Body of pancreas (tissue), 4 donors: Measurements from ENCODE around the gene SARNP. TPM values are rescaled to one million over a fixed set of nuclear protein-coding genes. Genes with fewer than 3 reads are reported as not detected.

Source experiments
- ATAC-seq: fragments of 150-250 bp; one replicate; pipeline ENCODE4 v1.9.1; 2016
- DNase-seq, 4 donors: peaks; one replicate each; pipeline ENCODE4 v3.0.0-alpha.2; 2019
- H3K27ac ChIP-seq, 4 donors: fragments of 200-600 bp; sonication (generic); 1 replicate in 3 of 4; 2 replicates in 1 of 4; pipeline versions ENCODE4 v1.5.1 to v1.6.1; 2016 to 2019; ENCODE audit warnings: mild to moderate bottlenecking in 1 of 4, mixed read lengths in 1 of 4, moderate library complexity in 1 of 4
- H3K27me3 ChIP-seq, 2 donors: fragments of 200-600 bp; sonication (generic); one replicate each; pipeline ENCODE4 v1.6.0; 2016; ENCODE audit warnings: mild to moderate bottlenecking in 1 of 2
- H3K36me3 ChIP-seq, 2 donors: fragments of 200-600 bp; sonication (generic); replicated peaks in 1 of 2; 2 replicates each; pipeline ENCODE4 v1.5.1; 2016; ENCODE audit warnings: low read depth in 2 of 2; ENCODE audit not compliant: insufficient read depth in 1 of 2
- H3K4me1 ChIP-seq: fragments of 200-600 bp; sonication (generic); one replicate; pipeline ENCODE4 v1.6.0; 2016
- H3K4me3 ChIP-seq, 2 donors: fragments of 200-600 bp; sonication (generic); 1 replicate in 1 of 2; 2 replicates in 1 of 2; pipeline ENCODE4 v1.5.1; 2016 to 2019
- H3K9me3 ChIP-seq, 3 donors: fragments of 200-600 bp; sonication (generic); 1 replicate in 2 of 3; 2 replicates in 1 of 3; pipeline ENCODE4 v1.5.1; 2016
- POLR2A ChIP-seq, 3 donors: fragments of 450-650 bp; IDR thresholded peaks; one replicate each; pipeline ENCODE4 v1.6.1; 2016; ENCODE audit warnings: antibody characterized with exemption in 3 of 3, mild to moderate bottlenecking in 2 of 3
- WGBS, 2 donors: methylation state at CpG; one replicate each; pipeline ENCODE4 v1.1.5; 2017; 5-methylcytosine and 5-hydroxymethylcytosine counted together
- intact Hi-C: fragments of 100-400 bp; cut with DNase I; formaldehyde crosslinking; loops from one replicate; pipeline ENCODE4 v1.15.1; 2023
- total RNA-seq, 2 donors: library from RNA; depleted of rRNA; stranded (reverse); fragments of >200 nt; gene quantifications; one replicate each; pipeline ENCODE4 v1.1.0, GENCODE V29; 2016
- TF ChIP-seq, protein P1 (sequence below), 7 experiments: fragments of 450-650 bp in 4 of 7; fragments of 200-600 bp in 3 of 7; sonication (generic) in 3 of 7; IDR thresholded peaks; one replicate each; pipeline ENCODE4 v1.5.1; 2016 to 2019; ENCODE audit warnings: antibody characterized with exemption in 7 of 7

Gene SARNP
- total RNA-seq, 2 donors from 2014 or later = 23.1 to 51.7 TPM

DNA sequence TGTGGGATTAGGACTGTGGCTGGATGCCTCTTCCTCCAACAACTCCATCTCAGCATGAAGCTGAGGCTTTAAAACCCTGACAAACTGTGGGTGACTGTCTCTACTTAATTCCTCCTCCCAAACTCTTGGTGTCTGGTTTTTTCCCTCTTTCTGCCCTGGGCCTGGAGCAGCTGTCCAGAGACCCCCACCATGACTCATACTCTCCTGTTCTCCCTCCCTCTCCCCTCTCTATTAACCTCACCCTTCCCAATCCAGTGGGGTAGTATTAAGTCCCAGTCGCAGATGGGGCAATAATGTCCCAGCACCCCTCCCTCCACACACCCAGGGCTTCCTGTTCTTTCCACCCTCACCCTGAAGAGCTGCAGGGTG is 13.9 kb upstream of the SARNP start:
- H3K4me3 ChIP-seq = no peak overlapping the region
- no peak for DNase-seq
- no peaks in the 10 kb centered on the region for H3K36me3 ChIP-seq
- ATAC-seq = no peak
- intact Hi-C loops = loop anchor here (10.0 kb wide), 1 partner anchor 83 kb away; no protein-coding TSS in a partner anchor
- H3K9me3 ChIP-seq = no peaks in the 10 kb centered on the region
- H3K4me1 ChIP-seq = peaks cover 44% of the 10 kb centered on the region
- no peaks in the 10 kb centered on the region for H3K27me3 ChIP-seq
- no peak for TF ChIP-seq POLR2A (IDR thresholded peaks at IDR 0.05)
- TF ChIP-seq, protein P1, sequence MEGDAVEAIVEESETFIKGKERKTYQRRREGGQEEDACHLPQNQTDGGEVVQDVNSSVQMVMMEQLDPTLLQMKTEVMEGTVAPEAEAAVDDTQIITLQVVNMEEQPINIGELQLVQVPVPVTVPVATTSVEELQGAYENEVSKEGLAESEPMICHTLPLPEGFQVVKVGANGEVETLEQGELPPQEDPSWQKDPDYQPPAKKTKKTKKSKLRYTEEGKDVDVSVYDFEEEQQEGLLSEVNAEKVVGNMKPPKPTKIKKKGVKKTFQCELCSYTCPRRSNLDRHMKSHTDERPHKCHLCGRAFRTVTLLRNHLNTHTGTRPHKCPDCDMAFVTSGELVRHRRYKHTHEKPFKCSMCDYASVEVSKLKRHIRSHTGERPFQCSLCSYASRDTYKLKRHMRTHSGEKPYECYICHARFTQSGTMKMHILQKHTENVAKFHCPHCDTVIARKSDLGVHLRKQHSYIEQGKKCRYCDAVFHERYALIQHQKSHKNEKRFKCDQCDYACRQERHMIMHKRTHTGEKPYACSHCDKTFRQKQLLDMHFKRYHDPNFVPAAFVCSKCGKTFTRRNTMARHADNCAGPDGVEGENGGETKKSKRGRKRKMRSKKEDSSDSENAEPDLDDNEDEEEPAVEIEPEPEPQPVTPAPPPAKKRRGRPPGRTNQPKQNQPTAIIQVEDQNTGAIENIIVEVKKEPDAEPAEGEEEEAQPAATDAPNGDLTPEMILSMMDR (IDR thresholded peaks at IDR 0.05) = no peak
- peak overlapping the region; percentile 25 to 89 (median 85) for H3K27ac ChIP-seq
- 13 to 65% methylated on average over 1 of the region's 1 CpG for WGBS, 2 donors

DNA sequence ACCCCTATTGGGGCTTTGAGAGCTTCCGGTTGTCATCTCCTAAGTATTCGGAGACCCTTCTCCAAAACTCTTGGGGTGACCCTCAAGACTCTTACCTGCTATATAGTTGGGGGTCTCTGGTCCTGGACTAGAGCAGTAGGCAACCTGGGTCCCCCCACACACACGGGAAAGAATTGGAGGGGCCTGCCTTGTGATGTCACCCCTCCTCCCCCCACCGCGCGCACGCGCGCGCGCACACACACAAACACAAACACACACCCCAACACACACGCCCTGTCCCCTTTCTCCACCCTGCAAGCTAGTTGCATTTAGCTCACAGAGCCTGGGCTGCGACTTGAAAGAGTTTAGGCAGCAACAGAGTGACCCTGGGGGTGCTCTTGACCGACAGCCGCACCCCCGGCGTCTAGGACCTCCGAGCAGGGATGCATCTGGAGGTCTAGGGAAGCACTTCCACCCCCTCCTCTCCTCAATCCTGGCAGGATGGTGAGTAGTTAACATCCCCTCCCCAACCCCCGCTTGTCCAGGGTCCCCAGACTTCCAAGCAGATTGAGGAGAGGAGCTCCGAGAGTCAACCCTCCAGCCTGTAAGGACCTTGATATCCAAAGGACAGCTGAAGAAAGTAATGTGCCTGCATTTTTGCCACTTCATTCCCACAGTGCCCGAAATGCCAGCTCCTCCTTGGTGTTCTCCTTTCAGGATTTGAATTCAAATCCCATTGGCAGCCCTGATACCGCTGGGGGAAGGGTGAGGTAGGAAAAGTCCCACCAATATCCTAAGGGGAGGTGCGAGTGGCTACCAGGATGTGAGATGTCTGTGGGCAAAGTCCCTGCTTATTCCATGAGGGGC is 13.3 kb upstream of the SARNP start:
- ATAC-seq (peak; percentile 16), DNase-seq (peak; percentile 56 to 71 (median 62))
- Histone ChIP-seq H3K4me3 (peak overlapping the region; percentile 69 to 72), H3K27me3 (no peaks in the 10 kb centered on the region), H3K4me1 (peaks cover 50% of the 10 kb centered on the region), H3K9me3 (no peaks in the 10 kb centered on the region), H3K36me3 (no peaks in the 10 kb centered on the region), H3K27ac (peak overlapping the region; percentile 81 to 89 (median 88))
- TF ChIP-seq, protein P1 (IDR thresholded peaks at IDR 0.05) = no peak
- peak in 1 of 3 donors; percentile 51 for TF ChIP-seq POLR2A (IDR thresholded peaks at IDR 0.05)
- WGBS, 2 donors = 9 to 22% methylated on average over 10 to 23 of the region's 23 CpGs
- intact Hi-C loops = loop anchor here (10.0 kb wide), 1 partner anchor 84 kb away; no protein-coding TSS in a partner anchor

DNA sequence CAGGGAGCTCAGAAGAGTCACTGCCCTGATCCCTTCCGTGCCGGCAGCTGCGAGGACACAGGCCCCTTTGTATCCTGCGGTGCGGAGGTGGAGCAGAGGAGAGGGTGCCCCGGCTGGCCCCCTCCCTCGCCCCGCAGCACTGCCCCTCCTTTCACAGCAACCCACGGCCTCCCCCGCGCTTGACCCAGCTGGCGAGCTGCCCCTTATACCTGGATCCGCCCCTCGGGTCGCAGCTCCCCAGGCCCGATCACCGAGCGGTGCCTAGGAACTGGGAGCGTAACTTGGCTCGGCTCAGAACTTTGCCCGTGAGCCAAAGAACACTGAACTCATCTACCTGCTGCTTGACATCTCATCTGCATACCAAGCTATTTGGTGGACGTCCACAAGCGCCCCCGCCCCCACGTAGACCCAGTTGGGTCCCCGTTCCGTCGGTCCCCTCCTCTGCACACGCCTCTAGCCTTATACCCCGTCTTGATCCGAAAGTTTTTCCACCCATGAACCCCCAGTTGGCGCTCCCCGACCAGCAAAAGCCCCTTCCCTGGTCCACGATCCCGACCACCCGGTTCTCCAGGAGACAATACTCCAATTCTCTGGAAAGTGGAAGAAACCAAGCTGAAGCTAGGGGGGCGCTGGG is 12.6 kb upstream of the SARNP start:
- intact Hi-C loops = loop anchor here (10.0 kb wide), 2 partner anchors 85 kb away; partner anchors contain the start of gene GDF11
- no peaks in the 10 kb centered on the region for H3K36me3 ChIP-seq
- DNase-seq = peak; percentile 68 to 70 (median 69)
- H3K27me3 ChIP-seq = no peaks in the 10 kb centered on the region
- peaks cover 58% of the 10 kb centered on the region for H3K4me1 ChIP-seq
- no peak for TF ChIP-seq POLR2A (IDR thresholded peaks at IDR 0.05)
- TF ChIP-seq, protein P1 (IDR thresholded peaks at IDR 0.05) = no peak
- peak overlapping the region; percentile 81 to 89 (median 88) for H3K27ac ChIP-seq
- 1% methylated on average over 16 to 27 of the region's 37 CpGs for WGBS, 2 donors
- peak; percentile 39 for ATAC-seq
- no peaks in the 10 kb centered on the region for H3K9me3 ChIP-seq
- H3K4me3 ChIP-seq = peak overlapping the region; percentile 69 to 72

DNA sequence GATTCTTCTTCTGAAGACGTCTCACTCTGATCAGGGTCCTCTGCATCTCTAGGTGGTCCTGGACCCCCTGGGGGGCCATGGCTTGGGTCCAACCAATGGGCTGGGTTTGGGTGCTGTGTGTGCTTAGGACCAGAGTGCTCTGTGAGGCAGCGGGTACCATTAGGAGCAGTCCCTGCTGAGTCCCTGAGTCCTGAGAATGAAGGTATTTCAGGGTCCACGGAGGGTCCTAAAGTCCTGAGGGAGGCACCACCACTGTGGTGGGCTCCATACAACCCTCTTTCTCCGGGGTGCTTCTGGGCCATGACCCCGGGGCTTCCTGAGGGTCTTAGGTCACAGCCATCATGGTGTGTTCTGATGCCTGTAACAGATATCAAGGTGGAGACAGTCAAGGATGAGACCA is 10.8 kb upstream of the SARNP start:
- peaks cover 75% of the 10 kb centered on the region for H3K4me1 ChIP-seq
- no peak overlapping the region for H3K4me3 ChIP-seq
- H3K36me3 ChIP-seq = no peaks in the 10 kb centered on the region
- no peaks in the 10 kb centered on the region for H3K9me3 ChIP-seq
- intact Hi-C loops = loop anchor here (10.0 kb wide), 1 partner anchor 84 kb away; the partner anchor contains the start of gene GDF11
- 74 to 86% methylated on average over 2 to 5 of the region's 5 CpGs for WGBS, 2 donors
- no peak for ATAC-seq
- DNase-seq = no peak
- H3K27ac ChIP-seq = peak overlapping the region; percentile 49 to 89 (median 85)
- TF ChIP-seq, protein P1 (IDR thresholded peaks at IDR 0.05) = no peak
- TF ChIP-seq POLR2A (IDR thresholded peaks at IDR 0.05) = no peak
- H3K27me3 ChIP-seq = no peaks in the 10 kb centered on the region
